ENCODE data around the gene PSMB8. TPM values are rescaled to one million over a fixed set of nuclear protein-coding genes. Genes with fewer than 3 reads are reported as not detected.

PSMB8 gene
- total RNA-seq, 4 donors from 2014 or later = 9.4 to 95.2 (median 72.6) TPM

DNA sequence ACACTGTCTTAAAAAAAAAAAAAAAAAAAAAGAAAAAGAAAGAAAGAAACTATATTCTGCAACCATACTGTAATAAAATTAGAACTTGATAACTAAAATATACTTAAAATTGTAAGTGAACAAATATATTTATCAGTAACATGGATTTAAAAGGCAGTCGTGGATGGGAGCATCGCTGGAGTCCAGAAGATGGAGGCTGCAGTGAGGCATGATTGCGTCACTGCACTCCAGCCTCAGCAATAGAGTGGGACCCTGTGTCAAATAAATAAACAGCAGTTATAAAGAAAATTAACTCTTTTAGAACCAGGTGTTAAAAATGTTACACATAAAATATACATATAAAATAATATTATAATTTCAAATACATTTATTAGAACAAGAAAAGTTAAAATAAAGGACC, 18.9 kb upstream of the PSMB8 start:
- no peak overlapping the region for H3K4me3 ChIP-seq
- in situ Hi-C loops (cut with MboI; ENCODE audit: low pct_ligation_motif_present in 1 of 4, low pct_unique_long_range_greater_than_20kb in 1 of 4, low sequenced_read_pairs in 3 of 4) (no loop called here), intact Hi-C loops (cut with DNase I; ENCODE audit: low total_unique reads) (no loop called here)
- H3K9me3 ChIP-seq = no peaks in the 10 kb centered on the region
- H3K4me1 ChIP-seq = peaks cover 0 to 2% (median 0%) of the 10 kb centered on the region in 4 donors
- no peak for TF ChIP-seq POLR2AphosphoS5 (IDR thresholded peaks at IDR 0.05)
- TF ChIP-seq, protein P1, sequence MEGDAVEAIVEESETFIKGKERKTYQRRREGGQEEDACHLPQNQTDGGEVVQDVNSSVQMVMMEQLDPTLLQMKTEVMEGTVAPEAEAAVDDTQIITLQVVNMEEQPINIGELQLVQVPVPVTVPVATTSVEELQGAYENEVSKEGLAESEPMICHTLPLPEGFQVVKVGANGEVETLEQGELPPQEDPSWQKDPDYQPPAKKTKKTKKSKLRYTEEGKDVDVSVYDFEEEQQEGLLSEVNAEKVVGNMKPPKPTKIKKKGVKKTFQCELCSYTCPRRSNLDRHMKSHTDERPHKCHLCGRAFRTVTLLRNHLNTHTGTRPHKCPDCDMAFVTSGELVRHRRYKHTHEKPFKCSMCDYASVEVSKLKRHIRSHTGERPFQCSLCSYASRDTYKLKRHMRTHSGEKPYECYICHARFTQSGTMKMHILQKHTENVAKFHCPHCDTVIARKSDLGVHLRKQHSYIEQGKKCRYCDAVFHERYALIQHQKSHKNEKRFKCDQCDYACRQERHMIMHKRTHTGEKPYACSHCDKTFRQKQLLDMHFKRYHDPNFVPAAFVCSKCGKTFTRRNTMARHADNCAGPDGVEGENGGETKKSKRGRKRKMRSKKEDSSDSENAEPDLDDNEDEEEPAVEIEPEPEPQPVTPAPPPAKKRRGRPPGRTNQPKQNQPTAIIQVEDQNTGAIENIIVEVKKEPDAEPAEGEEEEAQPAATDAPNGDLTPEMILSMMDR (IDR thresholded peaks at IDR 0.05) = no peak
- TF ChIP-seq EP300 (IDR thresholded peaks at IDR 0.05; ENCODE audit: low read depth) = no peak
- no peak for TF ChIP-seq POLR2A (IDR thresholded peaks at IDR 0.05)
- H3K36me3 ChIP-seq = peaks cover 0 to 14% (median 0%) of the 10 kb centered on the region in 4 donors
- 79 to 82% methylated on average over 3 of the region's 3 CpGs for WGBS, 2 donors (ENCODE audit: low coverage in 1 of 2)
- no peak for DNase-seq
- no peak overlapping the region for H3K27ac ChIP-seq
- H3K27me3 ChIP-seq = no peaks in the 10 kb centered on the region

DNA sequence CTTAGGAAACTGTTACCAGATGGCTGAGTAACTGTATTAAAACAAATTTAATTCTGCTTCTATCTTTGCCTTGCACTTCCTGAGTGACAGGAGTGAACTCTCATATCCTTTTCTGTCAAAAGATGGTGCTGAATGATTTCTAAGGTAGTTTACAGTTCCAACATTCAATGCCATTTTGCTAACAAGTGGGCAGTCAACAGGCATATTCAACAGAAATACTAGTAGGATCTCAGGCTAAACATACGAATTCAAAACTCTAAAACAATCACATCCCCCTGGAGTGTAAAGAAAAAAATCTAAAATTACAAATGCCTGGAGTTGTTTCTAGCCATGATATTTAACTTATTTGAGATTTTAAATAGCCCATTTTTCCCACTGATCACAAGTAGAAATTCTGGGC, 16.8 kb upstream of the PSMB8 start:
- WGBS, 2 donors (ENCODE audit: low coverage in 1 of 2) = 81 to 91% methylated on average over 1 of the region's 1 CpG
- intact Hi-C loops (cut with DNase I; ENCODE audit: low total_unique reads) = no loop called here
- TF ChIP-seq EP300 (IDR thresholded peaks at IDR 0.05; ENCODE audit: low read depth) (no peak), POLR2AphosphoS5 (IDR thresholded peaks at IDR 0.05) (no peak), POLR2A (IDR thresholded peaks at IDR 0.05) (no peak)
- TF ChIP-seq, protein P1 (IDR thresholded peaks at IDR 0.05) = no peak
- in situ Hi-C loops (cut with MboI; ENCODE audit: low pct_ligation_motif_present in 1 of 4, low pct_unique_long_range_greater_than_20kb in 1 of 4, low sequenced_read_pairs in 3 of 4) = no loop called here
- H3K27ac ChIP-seq = no peak overlapping the region
- H3K4me3 ChIP-seq = no peak overlapping the region
- peaks cover 0 to 7% (median 0%) of the 10 kb centered on the region in 4 donors for H3K4me1 ChIP-seq
- DNase-seq = no peak
- peaks cover 0 to 17% (median 0%) of the 10 kb centered on the region in 4 donors for H3K36me3 ChIP-seq
- no peaks in the 10 kb centered on the region for H3K27me3 ChIP-seq
- H3K9me3 ChIP-seq = no peaks in the 10 kb centered on the region

- intact Hi-C loops (cut with DNase I; ENCODE audit: low total_unique reads) (no loop called here), in situ Hi-C loops (cut with MboI; ENCODE audit: low pct_ligation_motif_present in 1 of 4, low pct_unique_long_range_greater_than_20kb in 1 of 4, low sequenced_read_pairs in 3 of 4) (no loop called here)
- peaks cover 0 to 17% (median 0%) of the 10 kb centered on the region in 4 donors for H3K36me3 ChIP-seq
- H3K27ac ChIP-seq = no peak overlapping the region
- H3K4me1 ChIP-seq = peaks cover 0 to 18% (median 6%) of the 10 kb centered on the region in 4 donors
- 85% methylated on average over 5 of the region's 5 CpGs; no CpG with 5 or more reads in 1 of the 2 donors for WGBS, 2 donors (ENCODE audit: low coverage in 1 of 2)
- no peaks in the 10 kb centered on the region for H3K27me3 ChIP-seq
- no peaks in the 10 kb centered on the region for H3K9me3 ChIP-seq
- no peak for DNase-seq
- TF ChIP-seq POLR2AphosphoS5 (IDR thresholded peaks at IDR 0.05) (no peak), EP300 (IDR thresholded peaks at IDR 0.05; ENCODE audit: low read depth) (no peak), POLR2A (IDR thresholded peaks at IDR 0.05) (no peak)
- TF ChIP-seq, protein P1 (IDR thresholded peaks at IDR 0.05) = no peak
- no peak overlapping the region for H3K4me3 ChIP-seq
Observed at GRCh38 chr6:32858194-32858593, 14.3 kb upstream of the PSMB8 start.

- in situ Hi-C loops (cut with MboI; ENCODE audit: low pct_ligation_motif_present in 1 of 4, low pct_unique_long_range_greater_than_20kb in 1 of 4, low sequenced_read_pairs in 3 of 4) (no loop called here), intact Hi-C loops (cut with DNase I; ENCODE audit: low total_unique reads) (no loop called here)
- Histone ChIP-seq H3K4me1 (peaks cover 0 to 20% (median 10%) of the 10 kb centered on the region in 4 donors), H3K27me3 (no peaks in the 10 kb centered on the region), H3K9me3 (no peaks in the 10 kb centered on the region), H3K36me3 (peaks cover 0 to 17% (median 0%) of the 10 kb centered on the region in 4 donors), H3K4me3 (no peak overlapping the region), H3K27ac (no peak overlapping the region)
- DNase-seq = no peak
- TF ChIP-seq POLR2AphosphoS5 (IDR thresholded peaks at IDR 0.05) (no peak), POLR2A (IDR thresholded peaks at IDR 0.05) (no peak), EP300 (IDR thresholded peaks at IDR 0.05; ENCODE audit: low read depth) (no peak)
- TF ChIP-seq, protein P1 (IDR thresholded peaks at IDR 0.05) = no peak
- 87 to 100% methylated on average over 3 to 14 of the region's 14 CpGs for WGBS, 2 donors (ENCODE audit: low coverage in 1 of 2)
Observed at GRCh38 chr6:32857156-32857891, 13.5 kb upstream of the PSMB8 start.
